ENCODE data around the gene SLC7A5.
"Not testable (repeated sequence)": the region's sequence is repeated elsewhere in the genome, so short reads cannot be mapped to it uniquely, and the experiment has no call there.

GRCh38 chr16:87811454-87811853 is 57.9 kb downstream of the SLC7A5 start:
- TF ChIP-seq CTCF (conservative IDR thresholded peaks at IDR 0.05); ZFX (IDR thresholded peaks at IDR 0.05): not testable (repeated sequence)

Data from C4-2B (cell line).